GM15510 (cell line): ENCODE data around the gene CPOX.

Experiments used
- POLR2A ChIP-seq: IDR thresholded peaks from 3 replicates; pipeline ENCODE4 v1.6.1; 2011; ENCODE audit warnings: borderline replicate concordance; ENCODE audit not compliant: insufficient read length; ENCODE audit errors: extremely low read depth

Gene CPOX

GRCh38 chr3:98593046-98593936, at the start of gene CPOX:
Gene CPOX, minus strand, starts transcription at chr3:98593611. Its CDS starts 107 bp downstream, at chr3:98593504.
- TF ChIP-seq POLR2A = peak; percentile 75

GRCh38 chr3:98630416-98630815, 37.0 kb upstream of the CPOX start:
- TF ChIP-seq POLR2A = no peak

GRCh38 chr3:98628317-98628716, 34.9 kb upstream of the CPOX start:
- no peak for TF ChIP-seq POLR2A

GRCh38 chr3:98626151-98626550, 32.7 kb upstream of the CPOX start:
- TF ChIP-seq POLR2A = no peak

GRCh38 chr3:98623572-98624280, 30.3 kb upstream of the CPOX start:
- no peak for TF ChIP-seq POLR2A

GRCh38 chr3:98617841-98618240, 24.4 kb upstream of the CPOX start:
- TF ChIP-seq POLR2A = no peak

GRCh38 chr3:98613616-98614015, 20.2 kb upstream of the CPOX start:
- TF ChIP-seq POLR2A = no peak

- no peak for TF ChIP-seq POLR2A
Measured at GRCh38 chr3:98612996-98613517, 19.6 kb upstream of the CPOX start.

GRCh38 chr3:98612587-98612986, 19.2 kb upstream of the CPOX start:
- TF ChIP-seq POLR2A = no peak

GRCh38 chr3:98608029-98608428, 14.6 kb upstream of the CPOX start:
- no peak for TF ChIP-seq POLR2A

- TF ChIP-seq POLR2A = no peak
Measured at GRCh38 chr3:98603580-98603979, 10.2 kb upstream of the CPOX start.

- no peak for TF ChIP-seq POLR2A
Measured at GRCh38 chr3:98602078-98602678, 8.8 kb upstream of the CPOX start.

GRCh38 chr3:98601180-98601579, 7.8 kb upstream of the CPOX start:
- TF ChIP-seq POLR2A = no peak

- TF ChIP-seq POLR2A = no peak
Measured at GRCh38 chr3:98600412-98601095, 7.1 kb upstream of the CPOX start.
